DND-41 (cell line): ENCODE data around the gene TPPP2.

Experiments
- EZH2 ChIP-seq: IDR thresholded peaks from 3 replicates; pipeline ENCODE4 v1.6.1; 2012; ENCODE audit warnings: borderline replicate concordance, low read depth, mild to moderate bottlenecking, moderate library complexity, low read length, inconsistent platforms; ENCODE audit not compliant: severe bottlenecking
- TF ChIP-seq, protein P1 (sequence below): IDR thresholded peaks from 2 replicates; pipeline ENCODE4 v1.5.1; 2012; ENCODE audit warnings: borderline replicate concordance, low read length, moderate library complexity, mild to moderate bottlenecking; ENCODE audit not compliant: poor library complexity, severe bottlenecking; ENCODE audit errors: extremely low read depth

DNA sequence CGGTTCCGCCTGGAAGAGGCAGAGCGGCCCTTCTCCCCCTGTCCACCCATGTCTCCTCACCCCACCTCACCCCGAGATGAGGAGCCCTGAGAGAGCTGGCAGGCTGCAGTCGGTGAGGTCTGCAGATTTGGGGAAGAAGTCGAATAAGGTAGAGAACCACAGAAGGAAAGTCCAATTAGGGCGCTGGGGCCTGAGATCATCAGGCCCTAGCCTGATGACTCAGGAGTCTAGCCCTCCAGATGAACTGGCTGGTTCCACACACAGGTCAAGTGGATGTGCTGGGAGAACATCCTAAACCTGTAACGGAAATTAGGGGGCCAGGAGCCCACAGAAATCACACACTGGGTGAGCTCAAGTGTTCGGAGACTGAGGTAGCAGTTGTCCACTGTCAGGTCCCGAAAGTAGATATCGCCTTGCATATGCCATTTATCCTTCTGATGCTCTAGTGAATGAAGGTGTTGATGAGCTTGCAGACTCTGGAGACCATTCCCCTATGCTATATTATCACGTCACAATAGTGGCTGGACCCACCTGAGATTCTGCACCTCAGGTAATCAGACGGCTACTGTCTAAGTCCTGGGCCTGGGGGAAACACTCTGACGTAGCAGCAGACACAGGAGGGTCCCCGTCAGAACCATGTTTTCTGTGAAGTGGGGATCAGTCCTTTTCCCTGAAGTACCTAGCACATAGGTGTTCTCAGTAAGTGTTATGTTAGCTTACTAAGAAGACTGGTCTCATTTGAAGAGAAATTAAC lies 41.1 kb upstream of the TPPP2 start:
- TF ChIP-seq, protein P1, sequence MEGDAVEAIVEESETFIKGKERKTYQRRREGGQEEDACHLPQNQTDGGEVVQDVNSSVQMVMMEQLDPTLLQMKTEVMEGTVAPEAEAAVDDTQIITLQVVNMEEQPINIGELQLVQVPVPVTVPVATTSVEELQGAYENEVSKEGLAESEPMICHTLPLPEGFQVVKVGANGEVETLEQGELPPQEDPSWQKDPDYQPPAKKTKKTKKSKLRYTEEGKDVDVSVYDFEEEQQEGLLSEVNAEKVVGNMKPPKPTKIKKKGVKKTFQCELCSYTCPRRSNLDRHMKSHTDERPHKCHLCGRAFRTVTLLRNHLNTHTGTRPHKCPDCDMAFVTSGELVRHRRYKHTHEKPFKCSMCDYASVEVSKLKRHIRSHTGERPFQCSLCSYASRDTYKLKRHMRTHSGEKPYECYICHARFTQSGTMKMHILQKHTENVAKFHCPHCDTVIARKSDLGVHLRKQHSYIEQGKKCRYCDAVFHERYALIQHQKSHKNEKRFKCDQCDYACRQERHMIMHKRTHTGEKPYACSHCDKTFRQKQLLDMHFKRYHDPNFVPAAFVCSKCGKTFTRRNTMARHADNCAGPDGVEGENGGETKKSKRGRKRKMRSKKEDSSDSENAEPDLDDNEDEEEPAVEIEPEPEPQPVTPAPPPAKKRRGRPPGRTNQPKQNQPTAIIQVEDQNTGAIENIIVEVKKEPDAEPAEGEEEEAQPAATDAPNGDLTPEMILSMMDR = no peak
- TF ChIP-seq EZH2 = no peak
